ENCODE results near the gene GRIPAP1.

The GRIPAP1 gene

GRCh38 chrX:48956728-48957414 is 45.2 kb downstream of the GRIPAP1 start:
- Mint-ChIP-seq H3K4me3 (peak overlapping the region; percentile 75 to 85), H3K4me1 (peaks cover 44% of the 10 kb centered on the region), H3K27ac (peak overlapping the region; percentile 78 to 90), H3K9me3 (no peaks in the 10 kb centered on the region), H3K27me3 (no peaks in the 10 kb centered on the region)
- peak; percentile 50 to 68 for DNase-seq
- ATAC-seq, result peak; percentile 42

- Mint-ChIP-seq H3K27ac (no peak overlapping the region), H3K4me1 (peaks cover 63% of the 10 kb centered on the region), H3K4me3 (no peak overlapping the region), H3K27me3 (no peaks in the 10 kb centered on the region), H3K9me3 (no peaks in the 10 kb centered on the region)
- ATAC-seq, result no peak
- no peak for DNase-seq
Observed at GRCh38 chrX:48948589-48948988, 53.5 kb downstream of the GRIPAP1 start.

- Mint-ChIP-seq H3K9me3 (no peaks in the 10 kb centered on the region), H3K27ac (peak overlapping the region in 1 of 2 donors; percentile 63), H3K4me3 (peak overlapping the region; percentile 54 to 64), H3K4me1 (peaks cover 66% of the 10 kb centered on the region), H3K27me3 (no peaks in the 10 kb centered on the region)
- DNase-seq, result peak in 1 of 2 donors; percentile 39
- no peak for ATAC-seq
Observed at GRCh38 chrX:48945517-48946348, 56.3 kb downstream of the GRIPAP1 start.

- no peaks in the 10 kb centered on the region for H3K9me3 Mint-ChIP-seq
- DNase-seq (no peak), ATAC-seq (no peak)
- H3K4me3 Mint-ChIP-seq, result peak overlapping the region; percentile 74 to 80
- H3K27me3 Mint-ChIP-seq, result no peaks in the 10 kb centered on the region
- H3K4me1 Mint-ChIP-seq, result peaks cover 88% of the 10 kb centered on the region
- H3K27ac Mint-ChIP-seq, result peak overlapping the region; percentile 89 to 94
Observed at GRCh38 chrX:48942895-48943294, 59.2 kb downstream of the GRIPAP1 start.

GRCh38 chrX:48940404-48940955 is 61.6 kb downstream of the GRIPAP1 start:
- DNase-seq, result peak in 1 of 2 donors; percentile 43
- peak overlapping the region; percentile 57 to 89 for H3K4me3 Mint-ChIP-seq
- no peak for ATAC-seq
- H3K9me3 Mint-ChIP-seq, result no peaks in the 10 kb centered on the region
- H3K27ac Mint-ChIP-seq, result peak overlapping the region; percentile 81 to 99
- no peaks in the 10 kb centered on the region for H3K27me3 Mint-ChIP-seq
- H3K4me1 Mint-ChIP-seq, result peaks cover 94% of the 10 kb centered on the region

- no peaks in the 10 kb centered on the region for H3K9me3 Mint-ChIP-seq
- H3K4me3 Mint-ChIP-seq, result peak overlapping the region; percentile 82 to 89
- H3K27me3 Mint-ChIP-seq, result no peaks in the 10 kb centered on the region
- peaks cover 99% of the 10 kb centered on the region for H3K4me1 Mint-ChIP-seq
- ATAC-seq (peak; percentile 11), DNase-seq (peak; percentile 43 to 55)
- peak overlapping the region; percentile 95 to 99 for H3K27ac Mint-ChIP-seq
Observed at GRCh38 chrX:48939524-48940228, 62.4 kb downstream of the GRIPAP1 start.

GRCh38 chrX:48938721-48939425 is 63.2 kb downstream of the GRIPAP1 start:
- Mint-ChIP-seq H3K9me3 (no peaks in the 10 kb centered on the region), H3K27ac (peak overlapping the region; percentile 95 to 99), H3K27me3 (no peaks in the 10 kb centered on the region), H3K4me1 (peaks cover 99% of the 10 kb centered on the region), H3K4me3 (peak overlapping the region; percentile 82 to 89)
- peak; percentile 75 to 88 for DNase-seq
- ATAC-seq, result peak; percentile 56

- Mint-ChIP-seq H3K4me1 (peaks cover 94% of the 10 kb centered on the region), H3K9me3 (no peaks in the 10 kb centered on the region), H3K27me3 (no peaks in the 10 kb centered on the region), H3K4me3 (peak overlapping the region; percentile 82 to 89), H3K27ac (peak overlapping the region; percentile 95 to 99)
- DNase-seq, result peak; percentile 89 to 95
- peak; percentile 84 for ATAC-seq
Observed at GRCh38 chrX:48937054-48937907, 64.8 kb downstream of the GRIPAP1 start.

- H3K27me3 Mint-ChIP-seq, result no peaks in the 10 kb centered on the region
- ATAC-seq (no peak), DNase-seq (no peak)
- peaks cover 86% of the 10 kb centered on the region for H3K4me1 Mint-ChIP-seq
- H3K27ac Mint-ChIP-seq, result peak overlapping the region; percentile 89 to 99
- H3K9me3 Mint-ChIP-seq, result no peaks in the 10 kb centered on the region
- H3K4me3 Mint-ChIP-seq, result peak overlapping the region; percentile 82 to 89
Observed at GRCh38 chrX:48936429-48937053, 65.5 kb downstream of the GRIPAP1 start.

- Mint-ChIP-seq H3K9me3 (no peaks in the 10 kb centered on the region), H3K4me1 (peaks cover 75% of the 10 kb centered on the region), H3K4me3 (peak overlapping the region; percentile 70 to 75), H3K27me3 (no peaks in the 10 kb centered on the region), H3K27ac (peak overlapping the region; percentile 95 to 99)
- ATAC-seq (no peak), DNase-seq (no peak)
Observed at GRCh38 chrX:48935301-48935670, 66.8 kb downstream of the GRIPAP1 start.

- Mint-ChIP-seq H3K4me3 (peak overlapping the region; percentile 70 to 75), H3K9me3 (no peaks in the 10 kb centered on the region), H3K27ac (peak overlapping the region; percentile 95 to 99), H3K27me3 (no peaks in the 10 kb centered on the region), H3K4me1 (peaks cover 70% of the 10 kb centered on the region)
- DNase-seq, result peak in 1 of 2 donors; percentile 36
- no peak for ATAC-seq
Observed at GRCh38 chrX:48934581-48935300, 67.3 kb downstream of the GRIPAP1 start.

- Mint-ChIP-seq H3K4me3 (peak overlapping the region; percentile 44 to 75), H3K4me1 (peaks cover 60% of the 10 kb centered on the region), H3K27ac (peak overlapping the region; percentile 72 to 74), H3K27me3 (no peaks in the 10 kb centered on the region), H3K9me3 (no peaks in the 10 kb centered on the region)
- DNase-seq (no peak), ATAC-seq (no peak)
Observed at GRCh38 chrX:48933757-48934156, 68.3 kb downstream of the GRIPAP1 start.

- Mint-ChIP-seq H3K4me1 (peaks cover 41% of the 10 kb centered on the region), H3K27ac (no peak overlapping the region), H3K27me3 (no peaks in the 10 kb centered on the region), H3K4me3 (no peak overlapping the region), H3K9me3 (no peaks in the 10 kb centered on the region)
- ATAC-seq (no peak), DNase-seq (no peak)
Observed at GRCh38 chrX:48927736-48928382, 74.2 kb downstream of the GRIPAP1 start.

Measured in stimulated activated naive CD8-positive, alpha-beta T cell treated with anti-CD3 and anti-CD28 coated beads, Interleukin-15, amount 100 ng/mL, for 72 hours (primary cell).